SK-N-DZ (cell line): Measurements from ENCODE around the gene MMP2.
A peak's percentile ranks its signal among the peaks of the same experiment; 100 is the strongest.

ENCODE experiments used
- DNase-seq: peaks from one replicate; pipeline ENCODE4 v3.0.0-alpha.2; 2015; ENCODE audit warnings: low spot score

The MMP2 gene

DNA sequence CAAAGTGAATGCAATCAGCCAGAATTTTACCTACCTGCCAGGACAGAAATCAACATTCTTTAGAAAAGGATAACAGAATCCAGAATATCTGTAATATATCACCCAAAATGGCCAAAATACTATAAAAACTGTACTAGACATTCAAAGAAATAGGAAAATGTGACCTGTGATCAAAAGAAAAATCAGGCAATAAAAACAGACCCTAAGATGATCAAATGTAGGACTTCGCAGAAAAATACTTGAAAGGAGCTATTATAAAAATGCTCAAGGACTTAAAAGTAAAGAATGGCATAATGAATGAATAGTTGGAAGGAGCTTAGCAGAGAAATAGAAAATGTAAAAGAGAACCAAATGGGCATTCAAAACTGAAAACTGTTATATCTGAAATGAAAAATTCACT lies 33.9 kb downstream of the MMP2 start:
- no peak for DNase-seq

DNA sequence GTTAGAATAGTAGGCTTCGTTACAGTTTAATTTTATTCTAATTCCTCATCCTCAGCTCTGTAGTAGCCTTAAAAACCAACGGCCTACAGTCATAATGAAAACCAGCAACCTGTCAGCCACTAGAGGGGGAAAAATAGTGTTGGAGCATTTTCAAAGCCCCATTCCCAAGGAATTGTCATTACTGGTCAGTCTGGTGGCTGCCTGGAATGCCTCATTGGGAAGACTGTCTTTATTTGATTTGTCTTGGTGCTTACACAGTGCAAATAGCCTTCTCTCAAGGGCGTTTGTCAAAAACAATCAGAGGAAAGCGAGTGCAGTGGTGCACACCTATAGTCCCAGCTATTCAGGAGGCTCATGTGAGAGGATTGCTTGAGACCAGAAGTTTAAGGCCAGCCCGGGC lies 34.6 kb downstream of the MMP2 start:
- DNase-seq: no peak

DNA sequence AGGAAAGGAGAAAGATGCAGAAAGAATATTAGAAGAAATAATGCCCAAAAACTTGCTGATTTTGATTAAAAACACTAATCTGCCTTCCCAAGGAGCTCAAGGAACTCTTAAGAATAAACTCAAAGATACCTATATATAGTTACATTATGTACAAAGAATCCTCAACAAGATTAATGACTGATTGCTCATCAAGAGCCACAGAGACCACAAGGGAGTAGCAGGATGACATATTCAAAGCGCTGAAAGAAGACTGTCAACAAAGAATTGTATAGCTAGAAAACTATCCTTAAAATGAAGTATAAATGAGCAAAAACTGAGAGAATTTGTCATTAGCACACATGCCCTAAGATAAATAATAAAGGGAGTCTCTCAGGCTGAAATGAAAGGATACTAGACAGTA lies 36.1 kb downstream of the MMP2 start:
- DNase-seq: no peak

DNA sequence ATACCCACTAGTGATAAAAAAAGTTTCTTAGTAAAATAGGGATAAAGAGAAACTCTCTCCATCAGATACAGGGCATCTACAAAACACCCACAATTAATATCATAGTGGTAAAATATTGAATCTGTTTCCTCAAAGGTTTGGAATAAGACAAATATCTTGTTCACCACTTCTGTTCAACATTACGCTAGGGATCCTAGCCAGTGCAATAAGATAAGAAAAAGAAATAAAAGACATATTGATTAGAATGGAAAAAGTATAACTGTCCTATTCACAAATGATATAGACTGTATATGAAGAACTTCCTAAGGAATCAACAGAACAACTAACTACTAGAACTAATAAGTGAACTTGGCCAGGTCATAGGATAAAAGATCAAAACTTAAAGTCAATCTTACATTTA lies 42.8 kb downstream of the MMP2 start:
- no peak for DNase-seq

DNA sequence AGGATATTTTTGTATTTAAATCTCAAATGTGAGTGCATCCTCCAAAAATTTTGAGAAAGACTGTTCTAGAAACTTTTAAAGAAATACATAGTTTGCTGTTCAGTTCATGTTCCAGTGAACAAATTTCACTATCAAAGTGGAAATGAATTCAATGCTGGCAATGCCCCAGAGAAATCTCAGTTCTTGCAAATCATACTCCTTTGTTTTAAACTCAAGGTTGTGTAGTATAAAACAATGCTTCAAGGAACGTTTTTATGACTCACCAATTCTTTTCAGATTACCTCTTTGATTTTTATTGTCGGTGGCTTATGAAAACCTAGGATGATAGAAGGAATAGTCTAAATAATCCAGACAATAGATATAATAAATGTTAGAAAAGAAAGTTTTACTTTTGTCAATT lies 47.4 kb downstream of the MMP2 start:
- no peak for DNase-seq

DNA sequence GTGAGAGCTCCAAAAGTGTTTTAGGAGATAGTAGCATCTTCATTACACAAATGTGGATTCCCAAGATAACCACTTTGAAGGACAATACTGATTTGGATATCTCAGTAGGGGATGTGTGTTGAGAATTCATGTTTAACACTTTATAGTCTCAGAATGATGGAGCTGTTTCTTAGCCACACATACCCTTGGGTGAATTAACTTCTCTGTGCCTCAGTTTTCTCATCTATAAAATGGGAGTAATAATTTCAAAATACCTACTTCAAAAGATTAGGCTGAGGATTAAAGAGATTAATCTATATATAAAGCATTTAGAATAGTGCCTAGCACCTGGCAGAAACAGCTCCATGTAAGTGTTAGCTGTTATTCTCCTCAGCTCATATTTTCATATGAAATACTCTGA lies 48.9 kb downstream of the MMP2 start:
- no peak for DNase-seq

DNA sequence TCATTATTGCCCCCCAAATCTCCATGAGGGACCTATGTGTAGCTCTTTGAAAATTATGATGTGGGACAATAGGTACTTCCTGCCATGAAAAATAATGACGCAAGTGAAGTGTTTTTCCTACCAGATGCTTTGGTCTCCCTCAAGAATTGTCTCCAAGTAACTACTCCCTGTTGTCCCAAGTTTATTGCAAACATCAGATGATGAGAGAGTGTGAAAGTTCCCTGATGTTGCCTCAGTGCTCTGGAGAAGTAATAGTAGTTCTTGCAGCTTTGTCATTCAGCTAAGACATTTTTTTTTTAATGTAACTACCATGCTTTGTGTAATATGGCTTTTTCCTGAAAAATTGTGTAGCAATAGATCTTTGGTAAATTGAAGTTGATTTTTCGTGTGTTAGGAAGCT lies 50.0 kb downstream of the MMP2 start:
- DNase-seq: no peak

DNA sequence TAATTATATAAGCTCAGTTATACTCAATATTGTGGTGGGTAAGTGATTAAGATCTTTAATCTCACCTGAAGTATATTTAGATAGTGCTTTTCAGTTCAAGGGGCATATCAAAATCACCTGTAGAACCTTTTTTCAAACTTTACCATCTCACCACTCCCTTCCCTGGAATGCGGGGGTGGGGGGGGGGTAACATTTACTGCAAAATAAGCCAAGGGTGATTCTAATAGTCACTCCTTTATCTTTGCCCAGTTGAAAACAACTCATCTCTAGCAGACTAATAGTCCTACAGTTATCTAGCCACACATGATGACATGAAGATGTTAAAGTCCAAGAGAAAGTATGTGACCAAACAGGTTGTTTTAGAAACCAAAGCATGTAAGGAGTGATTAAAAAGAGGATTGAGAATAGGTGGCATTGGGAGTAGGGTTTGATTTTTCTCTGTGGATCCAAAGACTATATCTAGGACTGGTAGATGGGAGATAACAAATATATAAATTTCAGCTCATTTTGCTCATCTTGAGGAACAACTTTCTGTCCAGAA lies 51.4 kb downstream of the MMP2 start:
- no peak for DNase-seq

DNA sequence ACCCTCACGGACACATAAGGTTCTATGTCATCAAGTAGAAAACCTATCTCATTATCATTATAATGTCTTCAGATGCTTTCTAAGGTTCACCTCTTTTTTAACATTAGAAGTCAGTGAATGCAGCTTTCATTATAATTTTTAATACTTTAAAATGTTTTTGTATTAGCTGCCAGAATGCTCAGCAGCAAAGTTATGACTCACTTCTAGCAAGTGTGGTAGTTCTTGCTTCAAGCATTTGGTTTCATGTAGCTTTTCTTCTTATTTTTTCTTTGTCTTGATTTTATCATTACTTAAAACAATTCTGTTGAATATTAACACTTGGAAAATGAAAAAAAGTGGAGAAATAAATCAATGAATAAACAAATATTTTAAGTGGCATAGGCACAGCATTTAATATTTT lies 53.2 kb downstream of the MMP2 start:
- no peak for DNase-seq

DNA sequence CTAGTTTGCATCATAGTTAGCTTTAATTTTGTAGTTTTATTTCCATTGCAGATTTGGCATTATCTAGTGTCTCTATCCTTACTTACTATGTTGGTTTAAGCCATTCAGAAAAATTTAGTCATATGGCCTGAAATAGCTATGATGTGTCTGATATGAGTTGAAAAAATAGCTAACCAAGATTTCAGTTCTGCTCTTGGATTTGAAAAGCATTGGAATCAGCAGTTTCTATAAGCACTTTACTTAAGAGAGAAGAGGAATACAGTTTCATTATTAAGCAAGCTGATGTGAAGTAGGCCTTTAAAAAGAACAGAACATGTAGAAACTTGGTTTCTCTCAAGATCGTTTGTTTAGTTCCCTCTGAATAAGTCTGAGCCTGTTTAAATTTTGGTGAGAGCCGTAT lies 55.8 kb downstream of the MMP2 start:
- DNase-seq: no peak

DNA sequence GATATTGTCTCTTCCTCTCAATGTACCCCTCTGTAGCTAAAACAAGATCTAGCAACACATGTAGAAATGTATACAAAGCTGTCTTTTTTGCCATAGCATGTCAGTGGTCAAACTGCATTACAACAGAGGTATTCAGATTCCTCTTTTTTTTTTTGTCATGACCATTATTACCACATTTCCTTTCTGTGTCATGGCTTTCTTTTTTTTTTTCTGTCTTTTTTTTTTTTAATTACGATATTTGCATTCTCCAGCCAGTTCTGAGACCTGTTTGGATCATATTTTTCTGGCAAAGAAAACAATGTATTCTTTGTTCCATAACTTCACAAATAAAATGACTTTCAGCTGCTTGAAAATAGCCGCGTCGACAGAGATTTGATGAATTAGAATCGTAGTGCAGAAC lies 60.1 kb downstream of the MMP2 start:
- no peak for DNase-seq

DNA sequence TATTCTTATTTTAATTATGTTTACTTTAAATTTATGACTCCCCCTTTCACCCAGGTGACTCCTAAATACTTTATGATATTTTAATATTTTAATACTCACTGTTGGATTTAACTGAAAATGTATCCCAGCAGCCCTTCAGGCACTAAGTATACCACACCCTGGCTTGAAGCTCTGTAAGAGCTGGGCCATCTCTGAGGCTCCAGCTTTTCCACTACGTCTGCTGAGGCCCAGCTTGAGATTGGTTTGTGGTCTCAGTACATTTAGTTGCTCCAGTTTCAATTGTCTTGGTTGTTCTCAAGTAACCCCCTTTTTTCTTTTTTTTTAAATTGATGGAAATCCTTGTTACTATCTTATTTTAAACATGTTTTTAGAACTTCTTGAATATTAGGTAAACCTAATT lies 60.5 kb downstream of the MMP2 start:
- no peak for DNase-seq

DNA sequence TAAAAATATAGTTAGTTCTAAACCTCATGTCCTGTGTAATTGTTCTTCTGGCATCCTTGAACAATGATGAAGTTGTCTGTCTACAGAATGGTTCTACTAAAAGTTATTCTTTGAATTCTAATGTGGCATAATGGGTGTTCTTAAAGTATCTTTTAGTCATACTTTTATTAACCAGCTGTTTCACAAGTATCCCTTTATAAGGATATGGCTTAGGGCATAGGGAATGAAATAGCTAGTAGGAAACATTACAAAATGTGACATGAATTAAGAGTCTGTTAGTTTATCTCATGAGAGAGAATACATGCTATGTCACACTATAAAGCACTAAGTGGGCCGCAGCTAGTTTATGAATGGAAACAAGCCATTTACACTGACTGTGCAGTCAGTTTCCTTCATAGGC lies 61.2 kb downstream of the MMP2 start:
- DNase-seq: no peak

DNA sequence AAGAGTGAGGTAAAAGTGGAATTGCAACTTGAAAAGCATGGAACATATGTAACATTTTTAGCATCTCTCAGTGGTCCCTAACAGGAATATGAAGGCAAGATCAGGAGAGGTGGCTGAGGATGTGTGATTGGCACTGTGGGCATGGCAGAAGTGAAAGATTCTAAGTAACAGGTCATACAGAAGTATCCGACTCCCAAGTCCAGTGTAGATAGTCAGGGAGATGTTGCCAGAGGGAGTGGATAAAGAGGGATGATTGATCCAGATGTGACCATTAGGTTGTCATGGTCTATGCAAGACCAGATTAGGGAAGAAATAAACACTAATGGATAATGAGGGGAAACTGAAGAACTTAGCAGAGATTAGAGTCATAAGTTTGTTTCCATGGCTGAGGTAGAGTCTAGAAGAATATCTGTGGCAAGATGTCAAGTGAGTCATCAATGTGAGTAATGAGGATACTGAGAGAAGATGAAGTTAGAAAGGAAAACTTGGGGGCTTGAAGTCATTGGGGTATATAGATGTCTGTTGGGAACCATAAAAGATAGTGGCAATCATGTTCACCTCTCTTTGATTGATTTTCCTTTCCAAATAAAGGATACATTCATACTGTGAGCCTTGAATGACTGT lies 63.6 kb downstream of the MMP2 start:
- DNase-seq: no peak

DNA sequence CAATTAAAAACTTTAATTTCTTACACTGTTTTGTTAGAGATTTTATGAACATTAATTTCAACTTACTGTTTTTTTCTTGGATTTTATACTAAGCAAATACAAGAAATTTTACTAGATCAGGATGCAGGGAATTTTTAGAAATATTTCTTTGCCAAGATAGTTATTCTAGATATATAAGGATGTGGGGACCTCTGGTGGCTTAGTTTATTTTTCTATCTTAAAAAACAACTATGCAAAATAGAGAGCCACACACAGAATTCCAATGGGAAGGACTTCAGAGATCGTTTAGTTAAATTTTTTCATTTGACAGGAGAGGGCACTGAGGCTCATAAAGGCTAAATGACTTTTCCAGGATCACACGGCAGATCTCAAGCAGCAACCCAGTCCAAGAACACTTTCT lies 64.5 kb downstream of the MMP2 start:
- DNase-seq: peak; percentile 47

DNA sequence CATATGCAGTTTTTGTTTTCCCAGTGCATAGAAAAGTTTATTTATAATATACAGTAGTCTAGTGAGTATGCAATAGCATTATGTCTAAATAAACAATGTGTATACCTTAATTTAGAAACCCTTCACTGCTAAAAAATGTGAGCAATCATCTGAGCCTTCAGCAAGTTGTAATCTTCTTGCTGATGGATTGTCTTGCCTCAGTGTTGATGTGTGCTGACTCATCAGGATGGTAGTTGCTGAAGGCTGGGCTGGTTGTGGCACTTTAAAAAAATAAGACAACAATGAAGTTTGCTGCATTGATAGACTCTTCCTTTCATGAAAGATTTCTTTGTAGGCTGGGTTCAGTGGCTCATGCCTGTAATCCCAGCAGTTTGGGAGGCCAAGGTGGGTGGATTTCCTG lies 73.6 kb downstream of the MMP2 start:
- no peak for DNase-seq

DNA sequence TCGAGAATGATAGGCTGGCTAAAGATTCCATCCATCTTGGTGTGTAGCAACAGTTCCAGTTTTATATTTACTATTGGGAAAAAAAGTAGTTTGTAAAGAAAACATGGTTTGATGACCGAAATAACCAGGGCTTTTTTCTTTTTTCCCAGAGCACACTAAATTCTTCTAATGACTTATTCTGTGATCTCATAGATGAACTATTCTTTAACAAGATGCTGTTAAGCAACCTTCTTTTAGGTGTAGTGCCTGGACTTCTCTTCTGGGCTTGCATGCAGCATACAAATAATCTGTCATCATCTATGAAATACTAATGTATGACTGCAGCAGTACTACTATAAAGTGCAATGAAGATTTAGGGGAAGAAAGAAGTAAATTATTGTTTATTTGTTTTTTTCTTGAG lies 76.4 kb downstream of the MMP2 start:
- DNase-seq: no peak
